HG02588 (cell line): ENCODE results near the gene MCF2L.

Experiments
- ATAC-seq: cut with Tn5 transposase; IDR thresholded peaks from one replicate; pipeline ENCODE4 v1.9.1; 2021; ENCODE audit warnings: mild to moderate bottlenecking, moderate library complexity; ENCODE audit not compliant: unreplicated experiment

The MCF2L gene

DNA sequence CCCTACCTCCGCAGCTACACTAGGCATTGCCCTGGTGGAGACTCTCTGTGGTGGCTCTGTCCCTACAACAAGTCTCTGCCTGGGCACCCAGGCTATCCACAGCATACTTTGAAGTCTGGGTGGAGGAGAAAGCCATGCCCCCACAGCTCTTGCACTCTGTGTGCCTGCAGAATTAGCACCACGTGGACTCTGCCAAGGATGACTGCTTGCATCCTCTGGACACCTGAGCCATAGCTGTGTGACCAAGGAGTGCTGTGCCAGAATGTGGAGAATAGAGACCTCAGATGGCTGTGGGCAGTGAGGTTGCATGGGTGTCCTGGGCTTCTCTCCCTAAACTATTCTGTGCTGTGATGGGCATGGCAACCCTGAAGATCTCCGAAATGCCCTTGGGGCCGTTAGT, 21.2 kb upstream of the MCF2L start:
- no peak for ATAC-seq

DNA sequence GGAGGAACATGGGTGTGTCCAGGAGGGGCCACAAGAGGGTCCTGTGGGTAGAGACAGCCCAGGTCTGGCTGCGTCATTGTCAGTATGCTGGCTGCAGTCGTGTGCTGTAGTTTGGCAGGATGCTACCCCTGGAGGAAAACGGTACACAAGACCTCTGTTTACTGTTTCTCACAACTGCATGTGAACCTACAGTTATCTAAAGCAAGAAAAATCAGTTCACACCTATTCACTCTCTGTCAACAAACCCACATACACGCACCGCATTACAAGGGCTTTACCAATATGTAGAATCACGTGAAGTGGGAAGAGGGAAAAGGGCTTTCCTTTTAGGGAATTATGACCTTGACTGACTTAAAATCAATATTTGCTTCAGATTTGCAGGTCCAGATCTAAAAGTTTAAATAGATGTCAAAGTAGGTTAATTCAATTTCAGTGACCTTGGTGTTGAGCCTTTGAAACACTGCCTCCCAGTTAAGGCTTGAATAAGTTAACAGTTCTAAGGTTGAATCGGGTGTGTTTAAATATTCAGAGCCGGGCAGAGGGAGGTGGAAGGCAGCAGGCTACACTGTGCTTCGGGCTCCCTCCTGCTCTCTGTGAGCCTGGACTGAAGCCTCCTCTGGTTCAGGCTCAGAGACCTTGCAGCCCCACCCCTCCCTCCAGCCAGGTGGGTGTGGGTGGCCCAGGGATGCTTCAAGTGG, 17.2 kb upstream of the MCF2L start:
- ATAC-seq, result no peak

DNA sequence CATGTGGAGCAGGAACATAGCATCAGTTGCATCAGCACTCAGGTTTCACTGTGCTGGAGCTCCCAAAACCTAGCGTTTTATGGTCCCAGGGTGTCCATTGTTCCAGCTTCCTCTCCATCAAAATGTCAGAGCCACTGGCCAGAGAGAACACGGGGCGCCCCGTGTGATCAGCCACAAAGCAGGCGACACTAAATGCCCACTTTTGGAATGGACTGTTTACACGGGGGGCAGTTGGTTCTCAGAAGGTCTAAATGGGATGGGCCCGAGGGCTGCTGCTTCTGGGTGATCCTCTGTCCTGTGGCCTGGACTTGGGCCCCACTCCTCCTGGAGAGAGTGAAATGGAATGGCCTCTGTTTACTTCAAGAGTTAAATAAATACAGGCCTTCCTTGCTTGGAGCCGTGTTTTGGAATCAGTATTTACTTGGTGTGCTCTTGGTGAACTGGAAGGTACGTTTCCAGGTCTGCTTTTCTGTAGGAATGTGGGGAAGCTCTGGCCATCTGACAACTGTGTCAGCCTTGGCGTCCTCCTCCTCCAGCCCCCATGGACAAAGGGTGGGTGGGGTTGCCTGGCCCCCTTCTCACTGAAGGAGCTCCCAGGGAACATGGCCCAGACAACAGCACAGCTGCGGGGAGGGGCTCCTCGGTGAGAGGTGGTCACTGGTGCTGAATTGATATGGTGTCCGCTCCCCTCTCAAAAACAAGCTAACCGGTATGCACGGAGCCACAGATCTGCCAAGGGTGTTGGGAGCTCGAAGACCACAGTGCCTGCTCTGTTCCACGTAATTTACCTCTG, 16.1 kb upstream of the MCF2L start:
- ATAC-seq, result no peak

DNA sequence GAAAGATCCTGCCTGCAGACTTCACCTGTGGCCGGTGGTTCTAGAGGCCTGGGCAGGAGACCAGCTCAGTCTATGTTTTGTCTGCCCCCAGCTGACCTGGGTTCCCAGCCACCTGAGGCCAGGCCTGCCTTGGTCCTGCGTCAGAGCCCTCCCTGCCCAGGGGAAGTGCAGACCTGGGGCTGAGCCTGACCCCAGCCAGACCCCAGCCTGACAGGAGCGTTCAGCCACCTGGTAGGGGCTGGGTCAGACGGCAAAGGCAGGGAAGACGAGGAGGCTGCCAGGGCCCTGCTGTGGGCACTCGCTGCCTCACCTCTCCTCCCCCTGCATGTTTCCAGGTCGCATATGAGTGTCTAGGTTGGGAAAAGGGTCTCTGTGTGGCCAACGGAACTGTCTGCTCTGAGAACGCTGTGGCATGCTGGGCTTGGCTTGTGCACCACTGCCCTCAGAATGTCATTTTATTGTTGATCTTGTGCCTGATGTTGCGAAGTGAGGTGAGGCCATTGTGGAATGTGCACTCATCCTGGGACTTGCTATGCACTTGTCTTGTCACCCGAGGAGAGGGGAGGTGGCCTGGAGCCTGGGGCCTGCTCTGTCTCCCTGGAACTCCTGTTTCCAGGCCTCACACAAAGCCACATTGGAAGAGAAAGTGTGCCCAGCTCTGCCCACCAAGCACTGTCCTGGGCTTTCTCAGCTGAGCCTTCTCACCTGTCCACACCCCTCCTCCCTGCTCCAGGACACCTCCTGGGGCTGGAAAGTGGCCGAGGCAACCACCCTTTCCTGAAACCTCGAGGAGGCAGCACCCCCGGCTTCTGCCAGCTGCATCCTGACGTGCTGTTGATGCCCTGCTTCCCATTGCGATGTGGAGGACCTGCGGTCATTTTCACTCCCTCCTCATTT, 15.2 kb upstream of the MCF2L start:
- ATAC-seq, result no peak

DNA sequence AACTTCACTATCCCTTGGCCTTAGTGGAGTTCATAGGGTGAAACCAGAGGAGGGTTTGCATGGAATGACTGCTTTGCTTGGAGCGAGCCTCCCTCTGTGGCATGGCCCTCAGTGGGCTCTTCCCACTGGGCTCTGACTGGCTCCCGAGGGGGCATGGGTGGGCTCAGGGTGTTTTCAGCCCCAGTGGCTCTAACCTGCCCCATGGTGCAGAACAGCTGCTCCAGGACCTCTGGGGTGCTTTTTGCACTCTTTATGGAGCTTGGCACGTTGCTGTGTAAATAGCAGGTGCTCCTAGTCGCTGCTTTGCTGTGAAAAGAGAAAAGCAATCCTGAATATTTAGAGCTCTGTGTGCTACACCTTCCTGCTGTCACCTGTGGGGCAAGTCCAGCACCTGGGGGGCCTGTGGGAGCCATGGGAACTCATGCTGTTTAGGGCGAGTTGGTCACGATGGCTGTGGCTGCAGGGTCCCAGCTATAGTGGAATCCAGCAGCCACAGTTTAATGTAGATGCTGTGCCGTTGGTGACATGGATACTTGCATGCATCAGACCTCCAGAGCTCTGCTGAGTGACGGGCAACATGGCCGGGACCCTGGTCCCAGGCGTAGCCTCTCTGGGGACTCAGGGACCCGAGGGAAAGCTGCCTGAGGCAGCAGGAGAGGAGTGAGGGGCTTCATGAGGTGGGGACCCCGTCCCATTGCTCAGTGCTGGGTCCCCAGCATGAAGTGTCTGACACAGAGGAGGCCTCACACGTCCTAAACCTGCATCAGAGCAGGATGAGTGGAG, 14.3 kb upstream of the MCF2L start:
- ATAC-seq, result no peak

DNA sequence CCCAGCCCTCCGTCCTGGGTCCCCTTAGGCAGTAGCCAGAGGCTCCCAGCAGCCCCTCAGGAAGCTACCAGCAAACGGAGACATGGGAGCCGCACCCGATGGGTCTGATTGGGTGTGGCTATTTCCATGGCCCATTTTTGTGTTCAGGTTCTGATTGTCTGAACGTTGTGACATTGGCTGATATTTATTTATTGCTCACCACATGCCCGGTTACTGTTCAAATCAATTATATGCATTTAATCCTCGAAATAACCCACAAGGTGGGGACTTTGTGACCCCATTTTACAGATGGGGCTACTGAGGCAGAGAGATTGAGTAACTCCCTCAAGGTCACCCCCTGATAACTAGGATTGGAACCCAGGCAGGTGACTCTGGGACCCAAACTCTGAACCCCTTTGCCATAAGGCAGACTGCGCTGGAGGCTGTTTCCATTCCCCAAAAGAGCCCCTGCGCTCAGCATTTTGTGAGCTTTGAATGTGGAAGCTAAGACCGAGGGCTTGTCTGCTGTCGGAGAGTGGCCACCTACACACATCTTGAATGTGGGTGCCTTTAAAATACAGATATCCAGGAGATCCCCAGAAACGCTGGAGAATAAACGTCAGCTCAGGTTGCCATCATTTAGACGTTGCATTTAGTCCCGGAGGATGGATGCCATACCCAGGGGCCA, 13.6 kb upstream of the MCF2L start:
- no peak for ATAC-seq

DNA sequence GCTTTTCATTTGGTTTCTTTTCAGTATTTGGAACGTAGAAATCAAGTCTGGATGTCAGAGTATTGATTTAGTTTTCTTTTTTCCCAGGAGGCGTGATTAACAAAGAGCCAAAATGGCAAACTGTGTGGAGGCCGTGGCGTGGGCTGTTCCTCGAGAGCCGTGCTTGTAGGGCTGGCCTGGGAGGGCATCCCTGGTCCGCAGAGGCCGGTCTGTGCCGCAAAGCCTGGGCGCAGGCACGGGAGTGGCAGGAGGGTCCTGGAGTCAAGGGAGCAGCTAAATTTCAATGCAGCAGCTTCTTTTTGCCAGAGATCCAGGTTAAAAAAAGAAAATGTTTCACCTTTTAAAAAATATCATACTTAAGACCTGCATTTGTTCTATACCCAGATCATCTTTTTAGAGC, 13.1 kb upstream of the MCF2L start:
- ATAC-seq, result no peak

DNA sequence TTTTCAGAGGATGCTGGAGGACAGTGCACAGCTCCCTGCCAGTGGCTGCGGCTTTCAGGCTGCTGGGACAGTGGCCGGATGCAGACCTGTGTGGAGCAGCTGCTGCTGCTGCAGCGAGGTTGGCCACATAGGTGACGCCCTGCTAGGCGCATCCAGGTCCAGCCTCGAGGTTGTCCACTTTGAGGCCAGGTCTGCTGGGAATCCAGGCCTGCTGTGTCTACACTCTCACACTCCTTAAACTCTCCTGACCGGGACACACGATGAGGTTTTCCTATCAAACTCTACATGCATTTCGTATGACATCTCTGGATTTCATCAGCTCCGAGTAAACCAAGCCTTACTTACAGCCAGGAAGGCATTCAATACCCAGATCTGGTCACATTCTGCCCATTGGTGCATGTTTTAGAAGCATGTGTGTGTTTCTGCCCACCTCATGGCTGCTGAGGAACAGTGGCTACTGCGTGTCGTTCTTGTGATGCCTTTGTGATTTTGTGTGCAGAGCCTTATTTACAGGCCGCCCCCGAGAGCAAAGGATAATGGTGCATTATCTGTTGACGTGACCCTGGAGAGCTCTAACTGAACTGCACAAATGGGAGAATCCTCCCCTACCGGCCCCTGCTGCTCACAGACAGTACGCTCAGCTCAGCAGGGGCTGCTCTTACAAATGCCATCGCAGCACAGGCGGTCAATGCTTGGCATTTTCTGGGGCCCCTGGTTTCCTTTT, 12.3 kb upstream of the MCF2L start:
- ATAC-seq, result no peak

DNA sequence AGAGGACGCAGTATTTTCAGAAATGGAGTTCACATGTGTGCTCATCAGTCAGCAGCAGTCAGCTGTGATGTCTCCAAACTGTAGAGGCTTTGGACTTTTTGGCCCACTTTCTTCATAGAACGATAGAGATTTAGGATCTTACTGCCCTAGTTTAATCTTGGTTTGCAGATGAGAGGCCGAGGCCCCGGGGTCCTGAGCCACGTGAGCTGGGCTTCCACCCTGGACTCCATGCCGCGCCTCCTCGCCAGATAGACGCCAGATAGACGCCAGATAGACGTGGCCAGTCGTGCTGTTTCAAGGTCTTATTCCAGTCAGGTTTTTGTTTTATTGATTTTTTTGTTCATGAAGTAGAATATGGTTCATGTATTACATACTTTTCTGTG, 11.7 kb upstream of the MCF2L start:
- ATAC-seq, result no peak

DNA sequence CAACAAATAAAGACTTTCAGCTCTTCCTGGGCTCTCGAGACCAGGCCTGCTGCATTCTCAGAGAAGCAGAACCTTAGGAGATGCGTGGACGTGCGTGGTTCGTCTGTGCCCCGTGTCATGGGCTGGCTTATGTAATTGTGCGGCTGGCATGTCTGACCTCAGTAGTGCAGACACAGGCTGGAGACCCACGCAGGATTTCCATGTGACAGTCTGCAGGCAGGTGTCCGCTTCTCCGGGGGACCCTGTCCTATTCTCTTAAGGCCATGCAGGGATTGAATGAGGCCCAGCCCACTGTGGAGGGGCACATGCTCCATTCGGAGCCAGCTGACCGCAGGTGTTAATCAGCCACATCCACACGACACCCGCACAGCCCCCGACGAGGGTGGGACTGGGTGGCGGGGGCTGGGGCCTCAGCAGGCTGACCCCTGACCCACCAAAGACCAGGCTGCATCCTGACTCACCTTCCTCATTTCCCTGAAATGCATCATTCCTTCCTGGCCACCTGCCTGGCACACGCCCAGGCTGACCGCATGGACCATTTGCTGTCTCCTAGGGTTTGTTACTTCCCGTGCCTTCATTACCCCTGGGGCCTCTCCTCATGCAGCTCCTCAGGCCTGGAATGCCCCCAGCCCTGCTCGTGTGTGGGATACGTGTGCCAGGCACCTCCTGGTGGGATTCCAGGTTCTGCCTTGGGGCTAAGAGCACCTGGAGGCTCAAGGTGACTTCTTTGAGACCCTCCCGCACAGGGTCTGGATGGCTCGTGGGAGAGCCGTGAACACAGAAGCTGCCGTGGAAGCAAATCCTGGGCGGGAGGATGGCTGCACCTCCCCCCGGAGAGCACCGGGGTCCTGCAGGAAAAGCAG, 10.7 kb upstream of the MCF2L start:
- no peak for ATAC-seq

DNA sequence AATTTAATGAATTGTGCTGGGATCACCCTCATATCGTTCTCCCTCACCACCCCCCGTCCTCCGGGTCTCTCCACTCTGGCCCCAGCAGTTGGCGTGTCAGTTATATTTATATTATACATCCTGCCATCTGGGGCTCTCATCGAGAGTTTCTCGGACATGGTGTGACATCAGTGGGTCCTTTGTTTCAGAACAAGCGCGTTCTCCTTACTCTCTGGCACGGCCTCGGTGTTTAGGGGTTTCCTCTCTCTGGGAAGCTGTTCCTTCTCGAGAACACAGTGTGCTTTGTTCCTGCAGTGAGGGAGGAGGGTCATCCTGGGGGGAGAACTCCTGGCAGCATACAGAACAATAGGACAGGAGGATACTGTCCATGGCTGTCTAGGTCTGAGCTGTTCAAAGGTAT, 9.8 kb upstream of the MCF2L start:
- no peak for ATAC-seq

DNA sequence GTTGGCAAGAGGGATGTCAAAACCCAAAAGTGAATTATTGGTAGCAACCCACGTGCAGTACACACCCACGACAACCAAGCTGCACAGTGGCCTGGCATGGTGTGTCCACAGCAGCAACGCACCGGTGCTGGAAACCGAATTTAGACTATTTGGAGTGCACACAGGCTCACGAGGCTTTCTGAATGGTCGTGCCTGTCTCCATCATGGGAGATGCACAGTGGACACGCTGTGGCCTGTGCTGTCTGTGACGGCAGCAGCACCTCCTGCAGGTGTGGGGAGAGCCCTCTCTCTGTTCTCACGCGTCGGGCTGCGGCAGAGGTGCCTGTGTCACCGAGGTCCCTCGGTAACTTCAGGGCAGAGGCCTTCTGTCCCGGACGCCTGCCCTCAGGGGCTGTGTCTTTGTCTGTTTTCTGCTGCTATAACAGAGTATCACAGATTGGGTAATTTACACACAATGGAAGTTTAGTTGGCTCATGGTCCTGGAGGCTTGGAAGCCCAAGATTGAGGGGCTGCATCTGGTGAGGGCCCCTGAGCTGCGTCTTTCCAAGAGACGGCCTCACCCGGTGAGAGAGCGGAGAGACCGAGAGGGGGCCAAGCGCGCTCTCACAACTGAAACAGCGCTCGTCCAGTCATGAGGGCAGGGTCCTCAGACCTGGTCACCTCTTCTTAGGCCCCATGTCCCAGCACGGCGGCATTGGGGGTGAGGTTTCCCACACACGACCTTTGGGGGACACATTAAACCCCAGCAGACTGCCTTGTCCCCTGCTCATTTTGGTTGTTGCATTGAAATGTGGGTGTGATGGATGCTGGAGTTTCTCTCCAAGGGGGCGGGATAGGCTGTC, 9.1 kb upstream of the MCF2L start:
- no peak for ATAC-seq

DNA sequence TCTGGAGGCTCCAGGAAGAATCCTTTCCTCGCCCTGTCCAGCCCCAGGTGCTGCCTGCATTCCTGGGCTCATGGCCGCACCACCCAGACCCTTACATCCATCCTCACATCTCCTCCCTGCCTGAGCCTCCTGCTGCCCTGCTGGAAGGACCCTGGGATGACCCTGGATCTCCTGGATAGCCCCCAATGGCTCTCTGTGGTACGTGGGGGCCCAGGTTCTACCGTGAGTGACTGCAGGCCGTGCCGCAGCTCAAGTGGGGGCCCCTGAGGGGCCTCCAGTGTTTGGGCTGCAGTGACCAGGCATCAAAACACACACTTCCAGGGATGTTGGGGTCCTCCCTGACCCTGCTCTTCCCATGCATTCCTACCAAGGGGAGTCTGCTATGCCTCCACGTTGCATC, 8.3 kb upstream of the MCF2L start:
- ATAC-seq, result no peak

DNA sequence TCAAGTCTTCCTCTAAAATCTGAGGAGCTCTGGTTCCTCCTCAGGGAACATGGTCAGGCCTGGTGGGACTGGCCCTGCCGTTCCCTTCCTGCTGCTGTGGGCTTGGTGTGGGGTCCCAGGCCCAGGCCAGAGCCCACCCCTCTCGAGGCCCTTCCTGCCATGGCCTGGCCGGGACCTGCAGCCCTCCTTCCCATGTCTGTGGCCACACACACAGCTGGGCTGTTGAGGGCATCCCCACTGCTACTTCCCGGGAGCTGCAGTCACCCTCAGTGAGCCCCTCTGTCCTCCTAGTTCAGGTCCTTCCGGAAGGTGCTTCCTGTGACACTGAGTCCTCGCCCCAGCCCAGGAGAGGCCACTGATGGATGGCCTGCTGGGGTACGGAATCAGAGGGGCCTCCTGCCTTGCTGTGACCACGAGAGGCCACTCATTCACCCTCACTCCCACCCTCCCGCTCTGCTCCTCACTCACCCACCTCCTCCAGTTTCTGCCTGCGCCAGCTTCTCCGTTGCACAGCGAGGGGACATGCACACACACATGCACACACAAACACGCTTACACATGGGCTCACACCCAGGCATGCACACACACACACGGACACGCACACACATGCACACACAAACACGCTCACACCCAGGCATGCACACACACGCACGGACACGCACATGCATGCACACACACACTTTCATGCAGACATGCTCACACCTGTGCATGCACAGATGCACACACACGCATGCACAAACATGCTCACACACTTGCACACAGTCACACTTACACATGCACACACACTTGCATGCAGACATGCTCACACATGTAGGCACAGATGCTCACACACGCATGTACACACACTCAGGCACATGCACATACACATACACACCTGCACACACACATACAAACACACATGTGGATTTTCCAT, 7.3 kb upstream of the MCF2L start:
- no peak for ATAC-seq

DNA sequence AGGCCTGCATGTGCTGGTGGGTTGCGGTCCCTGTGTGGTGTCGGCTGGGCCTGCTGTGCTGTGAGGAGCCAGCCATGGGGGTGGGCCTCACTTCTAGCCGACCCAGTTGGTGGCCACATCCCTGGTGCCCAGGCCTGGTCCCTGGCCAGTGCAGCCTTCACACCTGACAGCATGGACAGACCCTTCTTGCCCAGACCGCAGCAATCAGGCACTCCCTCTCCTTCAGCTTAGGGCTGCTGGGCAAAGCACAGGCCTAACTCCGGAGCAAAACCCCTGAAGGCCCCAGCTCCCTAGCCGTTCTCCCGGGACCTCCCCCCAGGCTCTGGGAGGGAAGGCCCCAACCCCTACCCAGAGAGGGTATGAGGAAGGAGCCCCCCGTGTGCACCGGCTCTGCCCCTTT, 6.6 kb upstream of the MCF2L start:
- ATAC-seq, result no peak

DNA sequence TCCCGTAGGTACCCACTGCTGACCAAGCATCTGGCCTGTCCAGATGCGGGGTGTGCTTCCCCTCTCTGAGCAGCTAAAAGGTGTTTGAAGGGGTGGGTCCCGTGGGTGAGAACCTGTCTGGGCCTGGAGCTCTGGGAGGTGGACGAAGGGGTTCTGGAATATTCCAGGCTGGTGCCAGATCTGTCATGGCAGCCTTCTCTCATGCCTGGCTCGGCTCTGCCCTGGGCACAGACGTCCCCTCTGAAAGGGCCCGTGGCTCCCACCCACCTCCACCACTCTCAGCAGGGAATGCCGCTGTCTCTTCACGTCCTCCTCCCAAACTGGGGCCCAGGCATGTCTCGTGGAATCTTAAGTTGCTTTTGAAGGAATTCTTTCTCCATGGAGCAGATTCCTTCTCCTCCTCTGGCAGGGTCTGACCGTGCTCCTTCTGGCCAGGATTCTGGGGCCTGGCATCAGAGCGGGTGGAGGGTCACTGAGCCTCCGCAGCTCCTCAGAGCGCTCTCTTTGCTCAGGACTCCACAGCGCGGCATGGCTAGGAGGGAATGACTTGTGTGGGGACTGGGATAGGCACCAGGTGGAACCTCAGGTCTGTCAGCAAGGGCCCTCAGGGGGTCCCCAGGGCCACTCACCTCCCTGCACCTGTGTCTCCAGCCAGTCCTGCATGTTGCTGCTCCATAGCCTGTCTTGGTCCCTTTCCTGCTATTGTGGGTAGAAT, 5.9 kb upstream of the MCF2L start:
- no peak for ATAC-seq
